ENCODE results near the gene ABI2.
"Not testable (repeated sequence)": the region's sequence is repeated elsewhere in the genome, so short reads cannot be mapped to it uniquely, and the experiment has no call there.

The ABI2 gene

DNA sequence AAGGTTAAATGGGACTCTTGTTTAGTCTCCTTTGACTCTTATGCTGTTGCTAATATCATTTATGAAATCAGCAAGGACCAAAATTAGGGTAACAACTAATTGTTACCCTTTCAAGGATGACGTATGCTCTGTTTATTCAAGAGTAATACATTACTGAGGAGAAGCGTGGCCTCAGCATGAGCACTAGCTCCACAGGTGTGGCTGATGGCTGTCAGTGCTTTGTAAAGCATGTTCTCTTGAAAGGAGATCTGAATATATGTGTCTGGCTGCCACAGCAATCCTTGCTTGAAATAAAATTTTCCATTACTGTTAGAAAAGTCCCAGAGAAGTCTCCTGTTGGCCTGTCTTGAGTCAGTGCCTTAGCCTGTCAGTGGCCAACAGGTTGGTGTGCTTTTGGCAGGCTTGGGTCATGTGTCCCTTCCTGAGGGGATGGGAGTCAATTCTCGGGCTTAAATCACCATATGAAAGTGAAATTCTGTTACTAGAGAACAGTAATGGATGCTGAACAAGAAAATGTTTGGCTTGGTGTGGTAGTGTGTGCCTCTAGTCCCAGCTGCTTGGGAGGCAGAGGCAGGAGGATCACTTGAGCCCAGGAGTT lies 32.7 kb downstream of the ABI2 start:
- DNase-seq: no peak

DNA sequence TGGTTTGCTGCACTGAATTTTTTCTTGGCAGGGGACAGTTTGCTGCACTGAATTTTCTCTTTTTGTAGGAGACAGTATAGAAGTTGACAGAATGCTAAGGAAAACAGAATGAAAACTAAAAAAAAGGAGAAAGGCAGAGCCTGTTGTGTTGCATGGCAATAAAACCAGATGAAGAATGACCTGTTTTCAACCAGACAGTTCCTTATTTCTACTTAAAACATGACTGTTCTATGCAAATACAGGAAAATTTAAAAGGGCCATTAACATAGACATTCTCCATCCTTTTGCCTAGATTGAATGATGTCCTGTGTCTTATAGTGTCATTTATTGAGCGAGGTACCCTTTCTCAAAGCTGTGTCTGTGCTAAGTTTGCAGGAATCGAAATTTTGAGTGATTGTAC lies 33.3 kb downstream of the ABI2 start:
- no peak for DNase-seq

DNA sequence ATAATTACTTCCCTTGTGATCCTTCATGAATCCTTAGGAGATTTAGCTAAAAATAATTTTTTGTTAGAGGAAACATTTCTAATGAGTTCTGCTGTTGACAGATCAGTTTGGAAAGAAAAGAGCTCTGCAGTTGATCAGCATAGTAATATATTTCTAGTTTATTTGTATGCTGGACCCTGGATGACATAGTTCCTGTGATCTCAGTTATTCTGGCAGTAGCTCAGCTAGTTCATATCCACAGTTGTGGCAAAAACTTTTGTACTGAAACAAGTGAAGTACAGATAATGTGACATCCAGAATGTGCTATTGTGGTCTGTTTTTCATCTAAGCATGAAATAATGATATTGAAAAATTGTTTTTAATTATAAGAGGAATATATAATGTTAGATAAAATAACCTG lies 33.7 kb downstream of the ABI2 start:
- DNase-seq: no peak

- DNase-seq: no peak
Measured at GRCh38 chr2:203366639-203367466, 38.7 kb downstream of the ABI2 start.

DNA sequence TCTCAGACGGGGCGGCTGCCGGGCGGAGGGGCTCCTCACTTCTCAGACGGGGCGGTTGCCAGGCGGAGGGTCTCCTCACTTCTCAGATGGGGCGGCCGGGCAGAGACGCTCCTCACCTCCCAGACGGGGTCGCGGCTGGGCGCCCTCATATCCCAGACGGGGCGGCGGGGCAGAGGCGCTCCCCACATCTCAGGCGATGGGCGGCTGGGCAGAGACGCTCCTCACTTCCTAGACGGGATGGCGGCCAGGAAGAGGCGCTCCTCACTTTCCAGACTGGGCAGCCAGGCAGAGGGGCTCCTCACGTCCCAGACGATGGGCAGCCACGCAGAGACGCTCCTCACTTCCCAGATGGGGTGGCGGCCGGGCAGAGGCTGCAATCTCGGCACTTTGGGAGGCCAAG lies 44.5 kb downstream of the ABI2 start:
- DNase-seq: not testable (repeated sequence)

- no peak for DNase-seq
Measured at GRCh38 chr2:203376173-203376572, 48.0 kb downstream of the ABI2 start.

DNA sequence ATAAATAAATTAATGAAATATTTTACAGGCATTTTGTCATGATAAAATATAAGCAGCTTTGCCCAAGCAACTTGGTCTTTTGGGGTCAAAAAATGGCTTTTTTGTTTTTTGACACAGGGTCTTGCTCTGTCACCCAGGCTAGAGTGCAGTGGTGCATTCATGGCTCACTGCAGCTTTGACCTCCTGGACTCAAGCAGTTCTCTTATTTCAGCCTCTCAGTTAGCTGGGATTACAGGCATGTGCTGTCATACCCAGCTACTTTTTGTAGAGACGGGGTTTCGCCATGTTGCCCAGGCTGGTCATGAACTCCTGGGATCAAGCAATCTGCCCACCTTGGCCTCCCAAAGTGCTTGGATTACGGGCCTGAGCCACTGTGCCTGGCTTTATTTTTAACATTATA lies 51.0 kb downstream of the ABI2 start:
- DNase-seq: no peak

GRCh38 chr2:203383038-203383437 lies 54.8 kb downstream of the ABI2 start:
- DNase-seq: no peak

DNA sequence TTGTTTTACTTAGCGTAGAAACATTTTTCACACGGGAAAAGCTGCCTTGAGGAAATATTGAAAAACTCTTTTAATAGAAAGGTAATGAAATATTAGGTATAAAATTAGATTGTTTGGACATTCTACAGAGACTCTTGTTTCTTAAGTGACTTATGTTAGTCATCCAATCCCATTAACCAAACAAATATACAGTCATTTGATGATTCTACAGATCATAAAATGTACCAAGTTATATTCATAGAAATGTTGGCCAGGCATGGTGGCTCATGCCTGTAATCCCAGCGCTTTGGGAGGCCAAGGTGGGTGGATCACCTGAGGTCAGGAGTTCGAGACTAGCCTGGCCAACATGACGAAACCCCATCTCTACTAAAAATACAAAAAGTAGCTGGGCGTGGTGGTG lies 60.0 kb downstream of the ABI2 start:
- DNase-seq: not testable (repeated sequence)

- no peak for DNase-seq
Measured at GRCh38 chr2:203394519-203395227, 66.5 kb downstream of the ABI2 start.

GRCh38 chr2:203395858-203396257 lies 67.7 kb downstream of the ABI2 start:
- no peak for DNase-seq

DNA sequence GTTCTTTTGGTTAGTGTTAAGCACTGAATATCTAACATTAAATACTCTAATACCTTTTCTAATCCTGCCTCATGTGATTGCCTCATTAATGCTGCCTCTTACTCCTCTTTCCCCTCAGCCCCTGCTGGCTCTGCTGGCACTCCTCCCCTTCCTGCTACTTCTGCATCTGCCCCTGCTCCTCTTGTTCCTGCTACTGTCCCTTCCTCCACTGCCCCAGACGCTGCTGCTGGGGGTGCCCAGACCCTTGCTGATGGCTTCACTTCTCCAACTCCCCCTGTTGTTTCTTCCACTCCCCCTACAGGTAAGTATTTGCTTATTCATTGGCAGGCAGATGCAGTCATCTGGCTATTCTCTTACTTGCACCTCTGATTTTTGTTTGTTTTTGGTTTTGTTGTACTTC lies 68.5 kb downstream of the ABI2 start:
- DNase-seq: no peak

DNA sequence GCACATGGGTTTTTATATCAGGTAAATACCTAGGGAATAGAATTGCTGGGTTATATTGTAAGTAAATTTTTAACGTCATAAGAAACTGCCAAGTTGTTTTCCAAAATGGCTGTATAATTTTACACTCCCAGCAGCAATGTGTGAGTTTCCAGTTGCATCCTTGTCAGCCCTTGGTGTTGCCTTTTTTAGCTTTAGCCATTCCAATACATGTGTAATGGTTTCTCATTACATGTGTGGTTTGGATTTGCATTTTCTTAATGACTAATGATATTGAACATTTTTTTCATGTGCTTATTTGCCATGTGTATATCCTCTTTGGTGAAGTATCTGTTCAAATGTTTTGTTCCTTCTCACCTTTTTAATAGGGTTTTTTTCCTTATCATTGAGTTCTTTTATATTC lies 70.8 kb downstream of the ABI2 start:
- DNase-seq: no peak

- DNase-seq: no peak
Measured at GRCh38 chr2:203400805-203401585, 72.8 kb downstream of the ABI2 start.

DNA sequence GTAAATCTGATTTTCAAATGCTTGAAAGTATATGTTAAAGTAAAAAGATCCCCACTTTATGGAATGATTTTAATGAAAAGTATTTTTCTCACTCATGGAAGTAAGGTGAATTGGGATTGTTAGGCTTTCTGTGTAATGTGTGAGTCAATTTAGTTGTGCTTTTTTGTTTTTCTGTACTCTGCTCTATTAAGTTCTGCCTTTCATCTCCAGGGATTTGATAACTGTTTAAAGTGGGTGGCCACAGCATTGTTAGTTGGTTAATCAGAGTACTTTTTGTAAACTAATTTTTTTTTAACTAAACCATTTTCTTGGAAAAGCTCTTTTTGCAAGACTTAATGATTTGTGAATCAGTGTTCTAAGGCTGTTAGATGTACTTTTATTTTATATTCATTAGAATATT lies 76.8 kb downstream of the ABI2 start:
- DNase-seq: no peak

GRCh38 chr2:203407496-203407895 lies 79.3 kb downstream of the ABI2 start:
- no peak for DNase-seq

DNA sequence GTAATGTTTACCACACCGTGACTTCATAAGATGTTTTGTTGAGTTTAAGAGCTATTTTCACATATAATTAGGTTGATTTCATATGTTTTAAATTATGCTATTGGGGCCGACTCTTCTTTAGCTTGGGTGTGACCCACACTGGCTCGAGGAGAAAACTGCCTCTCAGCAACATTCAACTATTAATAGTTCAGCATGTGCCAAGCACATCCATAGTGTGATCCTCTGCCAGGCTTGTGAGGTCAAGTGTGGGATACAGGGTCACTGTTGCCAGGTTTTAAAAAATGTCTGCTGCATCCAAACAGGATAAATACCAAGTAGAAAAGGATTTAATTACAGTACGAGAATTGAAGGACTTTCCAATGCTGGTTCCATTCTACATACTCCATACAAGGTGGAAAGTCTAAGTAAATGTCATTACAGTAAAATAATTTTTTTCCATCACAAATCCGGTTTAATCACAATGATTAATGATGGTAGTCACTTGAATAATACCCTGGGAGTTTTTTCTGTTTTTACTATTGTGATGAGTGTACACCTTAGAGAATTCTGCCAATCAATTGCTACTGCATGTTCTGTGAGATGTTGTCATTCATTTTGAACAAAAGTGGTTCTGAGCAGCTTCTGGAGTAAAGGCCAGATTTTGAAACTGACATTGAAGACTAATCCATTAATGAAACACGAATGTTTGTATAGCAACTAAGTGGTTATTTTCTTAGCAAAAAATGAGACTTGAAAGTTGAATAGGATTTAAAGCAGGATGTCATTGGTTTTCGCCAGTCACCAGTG lies 84.5 kb downstream of the ABI2 start:
- DNase-seq: no peak

- no peak for DNase-seq
Measured at GRCh38 chr2:203413796-203414195, 85.6 kb downstream of the ABI2 start.

GRCh38 chr2:203418271-203418670 lies 90.1 kb downstream of the ABI2 start:
- no peak for DNase-seq

GRCh38 chr2:203427061-203427460 lies 98.9 kb downstream of the ABI2 start:
- DNase-seq: no peak

GRCh38 chr2:203429643-203430042 lies 101.4 kb downstream of the ABI2 start:
- DNase-seq: not testable (repeated sequence)

Data from activated CD4-positive, CD25-positive, alpha-beta regulatory T cell (primary cell).